ENCODE data around the gene BBOF1.
A peak's percentile ranks its signal among the peaks of the same experiment; 100 is the strongest.

Gene BBOF1

DNA sequence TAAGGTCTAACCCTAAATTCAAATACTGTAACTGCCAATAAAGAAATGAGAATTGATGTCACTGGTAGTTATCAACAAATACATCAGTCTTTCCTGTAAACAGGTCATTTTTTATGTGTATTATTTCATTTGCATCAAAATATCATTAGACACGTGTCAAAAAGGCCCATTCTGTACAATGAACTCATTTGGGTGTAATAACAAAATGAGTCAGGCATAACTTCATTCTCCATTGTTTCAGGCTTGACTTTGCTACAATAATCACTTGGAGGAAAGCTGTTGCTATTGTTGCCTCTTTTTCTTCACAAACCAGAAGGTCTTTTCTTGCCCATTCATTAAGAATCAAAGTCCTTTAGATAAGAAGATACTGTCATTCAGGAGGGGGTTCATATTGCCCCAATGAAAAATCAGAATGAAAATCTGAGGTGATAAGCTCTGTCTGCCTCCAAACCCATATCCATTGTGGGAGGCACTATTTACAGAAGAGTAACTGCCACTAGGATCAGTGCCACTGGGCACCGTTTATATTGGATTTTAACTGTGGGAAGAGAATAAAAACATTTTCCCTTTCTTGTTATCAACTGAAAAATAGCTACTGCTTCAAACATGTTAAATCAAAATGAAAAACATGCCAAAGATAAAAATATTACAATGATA lies 10.2 kb upstream of the BBOF1 start:
- Mint-ChIP-seq H3K9me3 (no peaks in the 10 kb centered on the region), H3K4me1 (ENCODE audit: low read depth) (no peaks in the 10 kb centered on the region), H3K27me3 (no peaks in the 10 kb centered on the region), H3K4me3 (no peak overlapping the region), H3K27ac (no peak overlapping the region), H3K36me3 (ENCODE audit: low read depth) (peaks cover 50% of the 10 kb centered on the region)
- DNase-seq: no peak

DNA sequence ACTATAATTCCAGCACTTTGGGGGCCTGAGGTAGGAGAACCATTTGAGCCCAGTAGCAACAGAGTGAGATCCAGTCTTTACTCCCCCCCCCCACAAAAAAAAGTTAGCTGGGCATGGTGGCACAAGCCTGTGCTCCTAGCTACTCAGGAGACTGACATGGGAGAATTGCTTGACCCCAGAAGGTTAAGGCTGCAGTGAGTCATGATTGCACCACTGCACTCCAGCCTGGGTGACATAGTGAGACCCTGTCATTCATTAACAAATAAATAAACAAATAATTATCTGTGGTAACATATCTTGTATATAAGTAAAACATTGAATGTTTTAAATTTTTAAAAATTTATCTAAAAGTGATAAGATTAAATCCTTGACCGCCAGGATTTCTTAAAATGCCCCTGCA lies 4.8 kb upstream of the BBOF1 start:
- Mint-ChIP-seq H3K27me3 (no peaks in the 10 kb centered on the region), H3K27ac (no peak overlapping the region), H3K9me3 (no peaks in the 10 kb centered on the region), H3K4me1 (ENCODE audit: low read depth) (peaks cover 6% of the 10 kb centered on the region), H3K4me3 (no peak overlapping the region), H3K36me3 (ENCODE audit: low read depth) (peaks cover 40% of the 10 kb centered on the region)
- DNase-seq: no peak

DNA sequence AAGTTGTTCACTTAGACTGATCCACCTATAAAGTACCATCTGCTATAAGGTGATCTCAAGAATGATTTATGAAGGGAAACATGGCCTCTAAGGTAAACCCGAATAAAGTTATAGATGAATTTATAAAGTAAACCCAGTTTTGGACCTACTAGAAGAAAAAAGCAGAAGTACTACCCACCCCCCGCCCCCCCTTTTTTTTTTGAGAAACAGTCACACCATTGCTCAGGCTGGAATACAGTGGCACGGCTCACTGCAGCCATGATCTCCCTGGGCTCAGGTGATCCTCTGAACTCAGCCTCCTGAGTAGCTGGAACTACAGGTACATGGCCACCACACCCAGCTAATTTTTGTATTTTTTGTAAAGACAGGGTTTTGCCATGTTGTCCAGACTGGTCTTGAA lies 4.0 kb upstream of the BBOF1 start:
- peaks cover 14% of the 10 kb centered on the region for H3K4me1 Mint-ChIP-seq (ENCODE audit: low read depth)
- H3K27ac Mint-ChIP-seq: no peak overlapping the region
- DNase-seq: no peak
- H3K36me3 Mint-ChIP-seq (ENCODE audit: low read depth): peaks cover 35% of the 10 kb centered on the region
- no peaks in the 10 kb centered on the region for H3K9me3 Mint-ChIP-seq
- no peaks in the 10 kb centered on the region for H3K27me3 Mint-ChIP-seq
- no peak overlapping the region for H3K4me3 Mint-ChIP-seq

DNA sequence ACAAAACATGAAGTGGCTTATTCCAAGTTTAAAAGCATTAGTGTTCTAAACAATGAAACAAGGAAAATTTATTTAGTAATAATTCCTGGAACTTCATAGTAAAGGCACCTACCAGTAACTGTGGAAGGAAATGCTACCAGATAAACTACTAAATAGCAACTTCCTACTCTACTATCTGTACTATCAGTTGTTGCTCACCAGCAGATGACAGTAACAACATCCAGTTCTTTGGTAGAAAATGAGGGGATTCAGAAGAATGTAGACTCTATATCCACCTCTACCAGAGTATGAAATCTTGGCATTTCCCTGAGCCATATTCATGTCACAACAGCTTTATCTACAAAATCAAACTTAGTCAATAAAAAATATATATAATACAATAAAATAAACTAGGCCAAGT lies 3.2 kb upstream of the BBOF1 start:
- peaks cover 14% of the 10 kb centered on the region for H3K4me1 Mint-ChIP-seq (ENCODE audit: low read depth)
- H3K4me3 Mint-ChIP-seq: no peak overlapping the region
- H3K27me3 Mint-ChIP-seq: no peaks in the 10 kb centered on the region
- H3K36me3 Mint-ChIP-seq (ENCODE audit: low read depth): peaks cover 29% of the 10 kb centered on the region
- no peaks in the 10 kb centered on the region for H3K9me3 Mint-ChIP-seq
- DNase-seq: no peak
- no peak overlapping the region for H3K27ac Mint-ChIP-seq

DNA sequence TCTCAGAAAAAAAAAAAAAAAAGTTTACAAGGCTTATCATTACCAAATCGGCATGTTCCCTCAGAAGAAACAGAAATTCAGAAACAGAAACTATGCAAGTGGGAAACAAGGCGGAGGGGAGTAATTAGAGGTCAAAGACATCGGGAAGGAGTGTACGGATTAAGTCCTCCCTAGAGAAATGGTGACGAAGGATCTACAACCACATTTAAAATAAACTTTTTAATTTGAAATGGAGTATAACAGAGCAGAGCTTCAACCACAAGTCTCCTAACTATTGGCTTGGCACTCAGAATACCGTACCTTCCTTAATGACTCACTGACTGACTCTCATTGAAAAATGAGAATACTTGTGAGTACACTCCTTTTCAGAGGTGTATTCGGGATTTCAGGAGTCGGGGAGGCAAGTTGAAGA lies 969 bp upstream of the BBOF1 start:
- H3K36me3 Mint-ChIP-seq (ENCODE audit: low read depth): peaks cover 20% of the 10 kb centered on the region
- H3K27ac Mint-ChIP-seq: peak overlapping the region; percentile 97
- peak overlapping the region; percentile 89 for H3K4me3 Mint-ChIP-seq
- no peak for DNase-seq
- peaks cover 14% of the 10 kb centered on the region for H3K4me1 Mint-ChIP-seq (ENCODE audit: low read depth)
- no peaks in the 10 kb centered on the region for H3K27me3 Mint-ChIP-seq
- H3K9me3 Mint-ChIP-seq: no peaks in the 10 kb centered on the region

DNA sequence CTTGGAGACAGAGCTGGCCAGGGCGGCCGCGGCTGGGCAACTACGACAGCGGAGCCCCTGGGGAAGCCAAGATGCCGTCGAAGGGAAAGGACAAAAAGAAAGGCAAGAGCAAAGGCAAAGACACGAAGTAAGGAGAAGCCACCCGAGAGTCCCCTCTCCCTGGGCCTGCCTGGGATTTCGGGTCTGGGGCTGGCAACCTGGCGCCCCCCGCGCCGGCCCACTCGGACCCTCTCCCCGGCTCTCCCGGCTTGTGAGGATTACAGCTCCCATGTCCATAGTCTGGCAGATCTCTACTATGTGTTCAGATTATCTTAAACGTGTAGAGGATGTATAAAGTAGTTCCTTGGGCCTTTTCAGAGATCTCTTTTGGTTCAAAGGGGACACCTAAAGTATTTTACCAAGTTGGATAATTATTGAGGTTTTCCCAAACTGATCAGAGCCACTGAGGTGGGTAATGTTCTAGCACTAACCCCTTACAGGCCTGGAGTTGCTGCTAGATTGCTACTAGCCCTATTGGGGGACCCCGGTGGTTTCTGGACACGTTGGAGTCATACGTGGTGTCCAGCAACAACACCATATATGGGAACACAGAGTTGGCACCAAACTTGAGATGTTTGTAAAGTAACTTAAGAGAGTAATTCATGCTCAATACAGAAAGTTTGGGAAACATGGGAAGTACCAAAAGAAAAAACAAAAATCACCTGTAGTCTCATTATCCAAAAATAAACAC lies 424 bp downstream of the BBOF1 start:
- Mint-ChIP-seq H3K36me3 (ENCODE audit: low read depth) (peaks cover 9% of the 10 kb centered on the region), H3K4me1 (ENCODE audit: low read depth) (peaks cover 14% of the 10 kb centered on the region), H3K9me3 (no peaks in the 10 kb centered on the region), H3K27ac (peak overlapping the region; percentile 95), H3K27me3 (no peaks in the 10 kb centered on the region), H3K4me3 (peak overlapping the region; percentile 89)
- DNase-seq: no peak

DNA sequence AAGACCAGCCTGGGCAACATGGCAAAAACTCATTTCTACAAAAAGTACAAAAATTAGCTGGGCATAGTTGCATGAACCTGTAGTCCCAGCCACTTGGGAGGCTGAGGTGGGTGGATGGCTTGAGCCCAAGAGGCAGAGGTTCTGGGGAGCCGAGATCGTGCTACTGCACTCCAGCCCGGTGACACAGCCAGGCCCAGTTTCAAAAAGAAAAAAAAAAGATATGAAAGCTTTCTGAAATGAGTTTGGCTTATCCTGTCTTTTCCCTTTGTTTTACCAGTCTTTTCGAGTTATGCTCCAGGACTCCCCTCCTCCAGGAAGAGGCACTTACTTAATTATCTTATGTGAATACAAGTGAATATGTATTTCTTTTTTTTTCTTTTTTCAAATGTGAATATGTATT lies 3.2 kb downstream of the BBOF1 start:
- no peaks in the 10 kb centered on the region for H3K9me3 Mint-ChIP-seq
- DNase-seq: no peak
- no peaks in the 10 kb centered on the region for H3K27me3 Mint-ChIP-seq
- no peak overlapping the region for H3K4me3 Mint-ChIP-seq
- peaks cover 14% of the 10 kb centered on the region for H3K4me1 Mint-ChIP-seq (ENCODE audit: low read depth)
- H3K36me3 Mint-ChIP-seq (ENCODE audit: low read depth): peaks cover 8% of the 10 kb centered on the region
- no peak overlapping the region for H3K27ac Mint-ChIP-seq

DNA sequence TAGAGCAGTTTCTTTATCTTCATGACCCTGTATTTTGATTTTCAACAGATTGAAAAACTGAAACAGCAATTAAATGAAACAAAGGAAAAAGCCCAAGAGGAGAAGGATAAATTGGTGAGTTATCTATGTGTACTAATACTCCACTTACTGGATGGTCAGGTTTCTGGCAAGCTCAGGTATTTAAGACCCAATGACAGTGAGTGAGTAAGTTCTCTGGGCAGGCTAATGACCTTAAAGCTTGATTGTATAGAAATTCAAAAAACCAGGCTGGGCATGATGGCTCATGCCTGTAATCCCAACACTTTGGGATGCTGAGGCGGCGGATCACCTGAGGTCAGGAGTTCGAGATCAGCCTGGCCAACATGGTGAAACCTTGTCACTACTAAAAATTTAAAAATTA lies 10.0 kb downstream of the BBOF1 start:
- H3K4me1 Mint-ChIP-seq (ENCODE audit: low read depth): no peaks in the 10 kb centered on the region
- H3K4me3 Mint-ChIP-seq: no peak overlapping the region
- H3K27ac Mint-ChIP-seq: no peak overlapping the region
- no peaks in the 10 kb centered on the region for H3K36me3 Mint-ChIP-seq (ENCODE audit: low read depth)
- no peak for DNase-seq
- no peaks in the 10 kb centered on the region for H3K27me3 Mint-ChIP-seq
- H3K9me3 Mint-ChIP-seq: no peaks in the 10 kb centered on the region

DNA sequence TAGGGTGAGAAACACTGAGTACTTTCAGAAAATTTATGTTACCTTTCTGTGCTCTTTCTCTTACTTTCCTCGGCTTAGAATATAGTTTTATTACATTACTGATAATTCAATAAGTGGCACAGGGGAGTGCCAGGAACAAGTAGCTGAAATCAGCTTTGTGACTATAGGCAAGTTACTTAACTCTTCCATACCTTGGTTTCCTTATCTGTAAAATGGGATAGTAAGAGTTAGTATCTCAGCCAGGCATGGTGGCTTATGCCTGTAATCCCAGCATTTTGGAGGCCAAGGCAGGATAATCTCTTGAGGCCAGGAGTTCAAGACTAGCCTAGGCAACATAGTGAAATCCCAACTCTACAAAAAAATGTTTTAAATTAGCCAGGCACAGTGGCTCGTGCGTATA lies 15.4 kb downstream of the BBOF1 start:
- no peak for DNase-seq
- H3K9me3 Mint-ChIP-seq: no peaks in the 10 kb centered on the region
- no peak overlapping the region for H3K4me3 Mint-ChIP-seq
- H3K36me3 Mint-ChIP-seq (ENCODE audit: low read depth): no peaks in the 10 kb centered on the region
- no peaks in the 10 kb centered on the region for H3K27me3 Mint-ChIP-seq
- no peaks in the 10 kb centered on the region for H3K4me1 Mint-ChIP-seq (ENCODE audit: low read depth)
- H3K27ac Mint-ChIP-seq: no peak overlapping the region

DNA sequence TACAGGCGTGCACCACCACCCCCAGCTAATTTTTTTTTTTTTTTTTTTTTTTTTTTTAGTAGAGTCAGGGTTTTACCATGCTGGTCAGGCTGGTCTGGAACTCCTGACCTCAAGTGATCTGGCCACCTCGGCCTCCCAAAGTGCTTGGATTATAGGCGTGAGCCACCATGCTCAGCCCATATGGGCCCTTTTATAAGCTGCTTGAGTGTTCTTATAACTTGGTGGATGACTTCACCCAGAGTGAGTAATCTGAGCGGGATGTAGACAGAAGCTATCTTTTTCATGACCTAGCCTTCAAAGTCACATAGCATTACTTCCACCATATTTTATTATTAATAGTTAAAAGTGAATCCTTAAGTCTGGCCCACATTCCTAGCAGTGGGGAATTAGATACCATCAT lies 16.4 kb downstream of the BBOF1 start:
- no peak for DNase-seq
- no peak overlapping the region for H3K4me3 Mint-ChIP-seq
- H3K27me3 Mint-ChIP-seq: no peaks in the 10 kb centered on the region
- H3K27ac Mint-ChIP-seq: no peak overlapping the region
- no peaks in the 10 kb centered on the region for H3K36me3 Mint-ChIP-seq (ENCODE audit: low read depth)
- no peaks in the 10 kb centered on the region for H3K4me1 Mint-ChIP-seq (ENCODE audit: low read depth)
- no peaks in the 10 kb centered on the region for H3K9me3 Mint-ChIP-seq

DNA sequence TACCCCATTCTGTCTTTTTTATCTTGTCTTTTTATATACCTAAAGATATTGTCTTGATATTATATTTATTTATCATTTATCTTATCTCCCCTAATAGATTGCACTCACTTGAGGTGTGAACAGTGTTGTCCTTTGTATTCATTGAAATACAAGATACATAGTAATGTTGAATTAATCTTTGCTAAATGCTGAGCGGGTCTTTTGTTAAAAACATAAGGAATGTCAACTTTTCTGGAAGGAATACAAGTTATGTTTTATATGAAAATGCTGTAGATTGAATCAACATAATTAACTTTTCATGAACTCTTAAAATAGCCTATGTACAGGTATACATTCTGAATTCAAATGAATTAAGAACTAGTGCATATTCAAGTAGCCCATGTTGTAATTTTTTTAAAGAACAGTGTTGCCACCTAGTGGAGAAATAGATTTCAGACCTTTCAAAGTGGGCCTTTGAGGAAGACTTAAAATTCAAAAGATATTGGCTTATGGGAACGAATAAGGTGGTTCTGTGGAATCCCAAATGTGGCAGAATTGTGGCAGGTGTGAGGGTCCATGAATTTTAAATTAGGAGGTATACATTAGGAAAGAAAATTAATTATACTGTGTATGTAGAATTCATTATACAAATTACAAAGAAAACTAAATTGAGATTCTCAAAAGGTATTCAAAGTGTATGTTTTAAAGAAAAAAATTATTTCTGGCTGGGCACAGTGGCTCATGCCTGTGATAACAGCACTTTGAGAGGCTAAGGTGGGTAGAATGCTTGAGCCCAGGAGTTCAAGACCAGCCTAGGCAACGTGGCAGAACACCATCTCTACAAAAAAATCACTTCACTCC lies 19.1 kb downstream of the BBOF1 start:
- H3K27ac Mint-ChIP-seq: no peak overlapping the region
- H3K27me3 Mint-ChIP-seq: no peaks in the 10 kb centered on the region
- H3K4me1 Mint-ChIP-seq (ENCODE audit: low read depth): no peaks in the 10 kb centered on the region
- no peak overlapping the region for H3K4me3 Mint-ChIP-seq
- H3K9me3 Mint-ChIP-seq: no peaks in the 10 kb centered on the region
- no peak for DNase-seq
- no peaks in the 10 kb centered on the region for H3K36me3 Mint-ChIP-seq (ENCODE audit: low read depth)

DNA sequence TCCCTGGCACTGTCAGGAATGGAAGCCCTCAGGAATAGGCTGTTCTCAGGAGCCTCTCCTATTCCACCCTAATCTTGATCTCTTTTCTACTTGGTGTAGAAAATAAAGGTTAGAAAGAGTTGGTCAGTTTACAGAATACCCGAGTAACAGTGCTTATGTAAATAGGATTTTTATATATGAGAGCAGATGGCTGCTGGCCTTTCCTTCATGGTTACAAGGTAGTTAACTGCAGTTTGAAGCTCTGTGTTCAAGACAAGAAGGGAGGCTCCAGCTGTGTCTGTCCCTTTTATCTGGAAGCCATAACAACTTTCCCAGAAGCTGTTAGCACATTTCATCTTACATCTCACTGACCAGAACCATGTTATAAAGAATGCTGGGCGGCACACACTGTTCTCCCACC lies 23.1 kb downstream of the BBOF1 start:
- Mint-ChIP-seq H3K9me3 (no peaks in the 10 kb centered on the region), H3K4me3 (no peak overlapping the region), H3K4me1 (ENCODE audit: low read depth) (no peaks in the 10 kb centered on the region), H3K27ac (no peak overlapping the region), H3K36me3 (ENCODE audit: low read depth) (no peaks in the 10 kb centered on the region), H3K27me3 (no peaks in the 10 kb centered on the region)
- DNase-seq: no peak

DNA sequence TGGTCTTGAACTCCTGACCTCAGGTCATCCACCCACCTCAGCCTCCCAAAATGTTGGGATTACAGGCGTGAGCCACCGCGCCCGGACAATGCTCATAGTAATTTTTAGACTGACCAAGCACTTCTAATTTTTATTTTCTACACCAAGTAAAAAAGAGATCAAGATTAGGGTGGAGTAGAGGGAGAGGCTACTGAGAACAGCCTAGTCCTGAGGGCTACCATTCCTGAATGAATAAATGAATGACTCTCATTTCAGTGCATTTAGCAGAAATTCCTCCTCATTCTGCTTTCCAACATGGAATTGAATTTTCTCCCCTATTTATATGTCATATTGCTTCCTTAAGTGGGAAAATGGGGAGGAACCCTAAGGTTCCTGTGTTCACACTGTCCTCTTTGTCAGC lies 26.4 kb downstream of the BBOF1 start:
- no peaks in the 10 kb centered on the region for H3K27me3 Mint-ChIP-seq
- H3K27ac Mint-ChIP-seq: no peak overlapping the region
- no peak for DNase-seq
- no peak overlapping the region for H3K4me3 Mint-ChIP-seq
- H3K4me1 Mint-ChIP-seq (ENCODE audit: low read depth): no peaks in the 10 kb centered on the region
- no peaks in the 10 kb centered on the region for H3K36me3 Mint-ChIP-seq (ENCODE audit: low read depth)
- no peaks in the 10 kb centered on the region for H3K9me3 Mint-ChIP-seq

DNA sequence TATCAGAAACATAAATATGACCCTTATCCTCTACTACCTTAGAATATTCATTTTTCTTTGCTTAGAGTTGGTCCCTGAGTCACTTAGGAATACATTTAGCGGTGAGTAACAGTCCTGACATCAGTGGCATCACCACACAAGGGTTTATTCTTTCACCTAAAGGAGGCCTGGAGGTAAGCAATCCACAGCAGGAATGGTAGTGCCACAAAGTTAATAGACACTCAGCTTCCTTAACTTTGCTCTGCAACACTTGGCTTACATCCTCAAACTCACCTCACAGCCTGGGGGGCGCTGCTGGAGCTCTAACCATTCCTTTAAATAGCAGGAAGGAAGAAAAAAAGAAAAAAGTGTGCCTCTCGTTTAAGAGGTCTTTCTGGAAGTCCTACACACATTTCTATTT lies 29.1 kb downstream of the BBOF1 start:
- H3K4me3 Mint-ChIP-seq: no peak overlapping the region
- H3K36me3 Mint-ChIP-seq (ENCODE audit: low read depth): no peaks in the 10 kb centered on the region
- DNase-seq: no peak
- no peaks in the 10 kb centered on the region for H3K9me3 Mint-ChIP-seq
- H3K4me1 Mint-ChIP-seq (ENCODE audit: low read depth): no peaks in the 10 kb centered on the region
- no peaks in the 10 kb centered on the region for H3K27me3 Mint-ChIP-seq
- no peak overlapping the region for H3K27ac Mint-ChIP-seq
